T-helper 2 cell (primary cell): ENCODE measurements around the gene SMG5.
A peak's percentile ranks its signal among the peaks of the same experiment; 100 is the strongest.

ENCODE experiments used
- DNase-seq, 5 experiments: peaks; one replicate each; pipeline versions ENCODE4 v3.0.0 to v3.0.0-alpha.2; 2012 to 2022

The SMG5 gene

GRCh38 chr1:156281693-156282478 is 739 bp downstream of the SMG5 start:
- peak in 1 of 5 experiments; percentile 11 for DNase-seq

- DNase-seq = peak in 2 of 5 experiments; percentile 24 to 68
These were observed 1.3 kb downstream of the SMG5 start for GRCh38 chr1:156281281-156281680.

GRCh38 chr1:156279837-156280236 is 2.8 kb downstream of the SMG5 start:
- no peak for DNase-seq

GRCh38 chr1:156276966-156277381 is 5.7 kb downstream of the SMG5 start:
- no peak for DNase-seq

- no peak for DNase-seq
These were observed 6.1 kb downstream of the SMG5 start for GRCh38 chr1:156276532-156276931.

- no peak for DNase-seq
These were observed 12.3 kb downstream of the SMG5 start for GRCh38 chr1:156270314-156270713.

- no peak for DNase-seq
These were observed 14.3 kb downstream of the SMG5 start for GRCh38 chr1:156268336-156268735.

GRCh38 chr1:156266051-156266450 is 16.6 kb downstream of the SMG5 start:
- no peak for DNase-seq

- DNase-seq = no peak
These were observed 19.4 kb downstream of the SMG5 start for GRCh38 chr1:156263288-156263655.

- DNase-seq = no peak
These were observed 20.0 kb downstream of the SMG5 start for GRCh38 chr1:156262461-156263287.

GRCh38 chr1:156260896-156261295 is 21.7 kb downstream of the SMG5 start:
- DNase-seq = no peak

- DNase-seq = no peak
These were observed 22.8 kb downstream of the SMG5 start for GRCh38 chr1:156259805-156260204.

- DNase-seq = no peak
These were observed 23.8 kb downstream of the SMG5 start for GRCh38 chr1:156258859-156259258.

GRCh38 chr1:156257711-156258110 is 24.9 kb downstream of the SMG5 start:
- no peak for DNase-seq

GRCh38 chr1:156253634-156254033 is 29.0 kb downstream of the SMG5 start:
- DNase-seq = no peak

- peak in 1 of 5 experiments; percentile 61 for DNase-seq
These were observed 31.1 kb downstream of the SMG5 start for GRCh38 chr1:156251527-156251926.

- no peak for DNase-seq
These were observed 33.0 kb downstream of the SMG5 start for GRCh38 chr1:156249593-156249992.

GRCh38 chr1:156248323-156248683 is 34.3 kb downstream of the SMG5 start:
- DNase-seq = no peak

- DNase-seq = no peak
These were observed 34.9 kb downstream of the SMG5 start, which contains the start of gene PAQR6 for GRCh38 chr1:156247460-156248322. TSS of gene PAQR6 (minus strand) at chr1:156248056. CDS start at chr1:156246731, 1,325 bp downstream.

GRCh38 chr1:156246781-156247459 is 35.7 kb downstream of the SMG5 start:
- DNase-seq = no peak

- DNase-seq = no peak
These were observed 36.3 kb downstream of the SMG5 start for GRCh38 chr1:156246241-156246780.
